Upper lobe of left lung (tissue), 6 donors: ENCODE measurements around the gene TBC1D16. TPM values are rescaled to one million over a fixed set of nuclear protein-coding genes. Genes with fewer than 3 reads are reported as not detected.
A peak's percentile ranks its signal among the peaks of the same experiment; 100 is the strongest.

Experiments used
- ATAC-seq, 2 donors: fragments of 200-7000 bp; cut with Tn5 transposase; one replicate each; pipeline ENCODE4 v1.9.1; 2022; ENCODE audit warnings: mild to moderate bottlenecking in 2 of 2, moderate library complexity in 2 of 2; ENCODE audit not compliant: low FRiP score in 2 of 2
- DNase-seq, 2 donors: peaks; one replicate each; pipeline ENCODE4 v3.0.0-alpha.2; 2019 to 2020
- H3K27ac ChIP-seq, 4 donors: fragments of 200-600 bp; sonication (generic); one replicate each; pipeline ENCODE4 v1.5.1; 2016 to 2019
- H3K27me3 ChIP-seq, 4 donors: fragments of 200-600 bp; sonication (generic); one replicate each; pipeline ENCODE4 v1.5.1; 2017 to 2019
- H3K36me3 ChIP-seq, 4 donors: fragments of 200-600 bp; sonication (generic); one replicate each; pipeline ENCODE4 v1.5.1; 2016 to 2019
- H3K4me1 ChIP-seq, 4 donors: fragments of 200-600 bp; sonication (generic); one replicate each; pipeline ENCODE4 v1.5.1; 2018 to 2019
- H3K4me3 ChIP-seq, 4 donors: fragments of 200-600 bp; sonication (generic); one replicate each; pipeline ENCODE4 v1.5.1; 2017 to 2019; ENCODE audit warnings: mild to moderate bottlenecking in 2 of 4, moderate library complexity in 1 of 4
- H3K9me3 ChIP-seq, 4 donors: fragments of 200-600 bp; sonication (generic); one replicate each; pipeline ENCODE4 v1.5.1; 2018 to 2019
- CTCF ChIP-seq, 6 experiments: fragments of 450-650 bp in 4 of 6; fragments of 200-600 bp in 2 of 6; sonication (generic) in 2 of 6; IDR thresholded peaks; one replicate each; pipeline ENCODE4 v1.5.1; 2016 to 2019; ENCODE audit warnings: antibody characterized with exemption in 6 of 6
- EP300 ChIP-seq, 4 donors: sonication (generic); formaldehyde crosslinking; IDR thresholded peaks; one replicate each; pipeline ENCODE4 v1.5.1; 2017; ENCODE audit warnings: antibody characterized with exemption in 4 of 4, control low read depth in 2 of 4
- POLR2A ChIP-seq, 4 donors: fragments of 450-650 bp; IDR thresholded peaks; one replicate each; pipeline ENCODE4 v1.5.1; 2016 to 2017; ENCODE audit warnings: antibody characterized with exemption in 4 of 4, mild to moderate bottlenecking in 2 of 4
- POLR2AphosphoS5 ChIP-seq, 2 donors: sonication (generic); formaldehyde crosslinking; IDR thresholded peaks; one replicate each; pipeline ENCODE4 v1.5.1; 2017; ENCODE audit warnings: antibody characterized with exemption in 2 of 2
- WGBS, 2 donors: methylation state at CpG; one replicate each; pipeline ENCODE4 v1.1.5; 2017 to 2018; 5-methylcytosine and 5-hydroxymethylcytosine counted together
- total RNA-seq, 6 donors: library from RNA; depleted of rRNA in 4 of 6; stranded (reverse); fragments of >200 nt in 4 of 6; gene quantifications; one replicate each; pipeline versions ENCODE4 v1.1.0 to v1.2.1, GENCODE V29; 2016 to 2021
- donor health status: DM: no; HTN: no; CAD: no; lungs with moderate emphysema.
- donor health status: DM: no; HTN: yes; CAD: no; lungs with severe emphysema.

TBC1D16 gene
- total RNA-seq, 6 donors from 2014 or later, result 15.6 to 60.8 (median 24.1) TPM

GRCh38 chr17:79946352-79947231 is 89.1 kb downstream of the TBC1D16 start:
- no peak for TF ChIP-seq POLR2AphosphoS5 (IDR thresholded peaks at IDR 0.05)
- TF ChIP-seq POLR2A (IDR thresholded peaks at IDR 0.05), result no peak
- no peak for TF ChIP-seq EP300 (IDR thresholded peaks at IDR 0.05)
- TF ChIP-seq CTCF (IDR thresholded peaks at IDR 0.05), result no peak
- H3K9me3 ChIP-seq, result no peaks in the 10 kb centered on the region
- 94 to 100% methylated on average over 4 to 25 of the region's 25 CpGs for WGBS, 2 donors
- H3K27me3 ChIP-seq, result no peaks in the 10 kb centered on the region
- H3K4me3 ChIP-seq, result no peak overlapping the region
- no peak for ATAC-seq
- H3K27ac ChIP-seq, result no peak overlapping the region
- peaks cover 14 to 29% (median 24%) of the 10 kb centered on the region in 4 donors for H3K4me1 ChIP-seq
- DNase-seq, result peak in 1 of 2 donors; percentile 16
- peaks cover 3 to 60% (median 36%) of the 10 kb centered on the region in 4 donors for H3K36me3 ChIP-seq

DNA sequence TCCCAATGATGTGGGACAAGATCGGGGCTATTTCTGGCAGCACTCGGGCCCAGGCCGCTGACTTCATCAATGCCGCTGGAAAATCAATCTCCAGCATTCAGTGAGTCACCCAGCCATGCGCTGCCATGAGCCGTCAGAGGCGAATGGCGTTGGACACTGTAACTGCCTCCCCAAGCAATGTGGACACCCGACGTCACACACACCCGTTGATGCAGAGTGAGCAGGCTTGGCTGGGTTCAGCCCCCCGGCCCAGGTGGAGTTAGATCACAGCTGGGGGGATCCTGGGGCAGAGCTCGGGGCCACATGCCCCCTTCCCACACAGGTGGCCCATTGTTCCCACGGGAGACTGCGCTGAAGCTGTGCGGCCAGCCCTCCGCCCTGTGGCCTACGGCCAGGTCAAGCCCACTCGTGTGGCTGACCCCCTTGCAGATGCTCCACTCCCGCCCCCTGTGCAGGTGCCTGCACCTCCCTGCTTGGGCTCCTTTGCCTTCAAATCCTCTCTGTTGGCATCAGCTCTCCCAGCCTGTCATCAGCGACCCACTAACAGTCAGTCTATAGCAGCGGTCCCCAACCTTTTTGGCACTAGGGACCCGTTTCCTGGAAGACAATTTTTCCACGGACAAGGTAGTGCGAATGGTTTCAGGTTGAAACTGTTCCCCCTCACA is 89.9 kb downstream of the TBC1D16 start:
- ATAC-seq (no peak), DNase-seq (no peak)
- Histone ChIP-seq H3K27me3 (no peaks in the 10 kb centered on the region), H3K4me3 (no peak overlapping the region), H3K27ac (no peak overlapping the region), H3K36me3 (peaks cover 3 to 63% (median 38%) of the 10 kb centered on the region in 4 donors), H3K4me1 (peaks cover 7 to 20% (median 16%) of the 10 kb centered on the region in 4 donors), H3K9me3 (no peaks in the 10 kb centered on the region)
- WGBS, 2 donors, result 95% methylated on average over 16 to 24 of the region's 25 CpGs
- no peak for TF ChIP-seq EP300 (IDR thresholded peaks at IDR 0.05)
- TF ChIP-seq CTCF (IDR thresholded peaks at IDR 0.05), result no peak
- no peak for TF ChIP-seq POLR2AphosphoS5 (IDR thresholded peaks at IDR 0.05)
- TF ChIP-seq POLR2A (IDR thresholded peaks at IDR 0.05), result no peak

DNA sequence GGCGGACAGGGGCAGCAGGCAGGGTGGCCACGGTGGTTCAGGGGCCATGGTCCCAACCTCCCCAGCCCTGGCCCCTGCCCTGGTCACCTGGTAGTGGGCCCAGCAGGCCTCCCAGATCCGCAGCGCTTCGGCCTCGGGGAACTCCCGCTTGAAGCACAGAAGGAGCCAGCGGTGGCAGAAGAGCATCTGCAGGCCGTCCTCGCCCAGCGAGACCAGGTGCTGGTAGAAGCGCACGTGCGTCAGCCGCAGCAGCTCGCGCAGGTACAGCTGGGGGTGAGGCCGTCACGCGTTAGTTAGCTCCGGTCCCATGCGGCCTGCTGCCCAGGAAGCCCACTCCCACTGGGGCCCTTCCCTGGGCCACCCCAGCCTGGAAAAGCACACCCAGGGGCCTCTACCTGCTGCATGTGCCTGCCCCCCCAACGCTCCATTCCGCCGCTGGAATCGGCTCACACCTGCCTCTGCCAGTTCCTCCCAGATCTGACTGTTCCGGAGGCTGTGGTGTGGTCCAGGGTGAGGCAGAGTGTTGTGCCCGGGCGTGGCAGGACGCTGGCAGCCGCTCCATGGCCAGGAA is 90.8 kb downstream of the TBC1D16 start:
- WGBS, 2 donors, result 96 to 100% methylated on average over 4 to 31 of the region's 31 CpGs
- H3K9me3 ChIP-seq, result no peaks in the 10 kb centered on the region
- peak; percentile 20 to 83 for DNase-seq
- H3K4me3 ChIP-seq, result no peak overlapping the region
- H3K27ac ChIP-seq, result no peak overlapping the region
- no peaks in the 10 kb centered on the region for H3K27me3 ChIP-seq
- peaks cover 3 to 69% (median 45%) of the 10 kb centered on the region in 4 donors for H3K36me3 ChIP-seq
- ATAC-seq, result no peak
- TF ChIP-seq EP300 (IDR thresholded peaks at IDR 0.05) (no peak), POLR2AphosphoS5 (IDR thresholded peaks at IDR 0.05) (no peak), POLR2A (IDR thresholded peaks at IDR 0.05) (no peak), CTCF (IDR thresholded peaks at IDR 0.05) (no peak)
- H3K4me1 ChIP-seq, result peaks cover 5 to 17% (median 14%) of the 10 kb centered on the region in 4 donors

DNA sequence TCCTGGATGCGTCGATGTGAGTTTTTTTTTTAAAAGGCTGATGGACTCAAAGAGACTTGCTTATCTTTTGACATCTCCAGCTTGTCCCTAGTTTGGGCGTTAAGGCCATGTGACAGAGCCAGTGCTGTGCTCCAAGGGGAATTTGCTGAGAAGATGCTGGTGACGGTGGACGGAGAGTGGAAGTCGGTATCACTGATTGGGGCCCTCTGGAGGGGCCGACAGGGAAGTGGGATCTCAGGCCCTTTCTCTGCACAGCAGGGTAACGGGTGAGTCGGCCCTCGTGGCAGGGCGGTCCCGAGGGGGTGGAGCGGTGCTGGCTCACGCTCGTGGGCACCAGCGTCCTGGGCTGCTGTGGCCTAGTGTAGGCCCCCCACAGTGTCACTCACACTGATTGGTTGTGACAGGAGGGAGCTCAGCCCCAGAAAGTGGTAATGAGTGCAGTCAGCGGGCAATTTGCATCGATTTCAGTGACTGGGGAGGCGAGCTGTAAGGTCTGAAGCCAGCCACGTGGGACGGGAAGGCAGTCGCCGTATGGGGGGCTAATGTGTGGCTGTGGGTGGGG is 91.3 kb downstream of the TBC1D16 start:
- H3K27ac ChIP-seq, result no peak overlapping the region
- H3K27me3 ChIP-seq, result no peaks in the 10 kb centered on the region
- DNase-seq (peak; percentile 17 to 57), ATAC-seq (no peak)
- H3K4me3 ChIP-seq, result no peak overlapping the region
- peaks cover 3 to 64% (median 47%) of the 10 kb centered on the region in 4 donors for H3K36me3 ChIP-seq
- WGBS, 2 donors, result 91 to 94% methylated on average over 13 to 23 of the region's 23 CpGs
- H3K4me1 ChIP-seq, result peaks cover 5 to 17% (median 14%) of the 10 kb centered on the region in 4 donors
- no peak for TF ChIP-seq POLR2A (IDR thresholded peaks at IDR 0.05)
- TF ChIP-seq CTCF (IDR thresholded peaks at IDR 0.05), result no peak
- no peak for TF ChIP-seq POLR2AphosphoS5 (IDR thresholded peaks at IDR 0.05)
- no peak for TF ChIP-seq EP300 (IDR thresholded peaks at IDR 0.05)
- H3K9me3 ChIP-seq, result no peaks in the 10 kb centered on the region
